GM23338 (cell line): Measurements from ENCODE around the gene FRMD1. TPM values are rescaled to one million over a fixed set of nuclear protein-coding genes. Genes with fewer than 3 reads are reported as not detected.

Source experiments
- ATAC-seq: fragments of 200-7000 bp; cut with Tn5 transposase; 3 replicates; pipeline ENCODE4 v1.9.1; 2020
- DNase-seq: peaks from one replicate; pipeline ENCODE4 v3.0.0-alpha.2; 2015; ENCODE audit warnings: low spot score
- H2AFZ ChIP-seq: fragments of 200-600 bp; sonication (generic); 2 replicates; pipeline ENCODE4 v1.8.0; 2016; ENCODE audit warnings: antibody characterized with exemption, mild to moderate bottlenecking, moderate library complexity
- H3F3A ChIP-seq: fragments of 200-600 bp; sonication (generic); replicated peaks from 2 replicates; pipeline ENCODE4 v1.8.0; 2017; ENCODE audit warnings: antibody characterized with exemption, mixed run types, low read depth
- H3K27ac ChIP-seq: fragments of 200-600 bp; sonication (generic); 2 replicates; pipeline ENCODE4 v1.6.1; 2016; ENCODE audit warnings: low read depth
- H3K27me3 ChIP-seq: fragments of 200-600 bp; sonication (generic); 2 replicates; pipeline ENCODE4 v1.8.0; 2016; ENCODE audit warnings: mild to moderate bottlenecking, mixed run types, moderate library complexity; ENCODE audit not compliant: insufficient read depth
- H3K36me3 ChIP-seq: fragments of 200-600 bp; sonication (generic); 2 replicates; pipeline ENCODE4 v1.8.0; 2016; ENCODE audit warnings: mild to moderate bottlenecking; ENCODE audit not compliant: insufficient read depth
- H3K4me1 ChIP-seq: fragments of 200-600 bp; sonication (generic); 2 replicates; pipeline ENCODE4 v1.8.0; 2016; ENCODE audit warnings: mild to moderate bottlenecking, moderate library complexity; ENCODE audit not compliant: insufficient read depth
- H3K4me2 ChIP-seq: fragments of 200-600 bp; sonication (generic); 2 replicates; pipeline ENCODE4 v1.7.1; 2017; ENCODE audit warnings: mixed run types
- H3K4me3 ChIP-seq: fragments of 200-600 bp; sonication (generic); 2 replicates; pipeline ENCODE4 v1.6.1; 2016; ENCODE audit warnings: mixed run types
- H3K79me2 ChIP-seq: fragments of 200-600 bp; sonication (generic); replicated peaks from 2 replicates; pipeline ENCODE4 v1.8.0; 2017; ENCODE audit warnings: mild to moderate bottlenecking; ENCODE audit not compliant: insufficient read depth
- H3K9me2 ChIP-seq: fragments of 200-600 bp; sonication (generic); 2 replicates; pipeline ENCODE4 v1.8.0; 2017; ENCODE audit not compliant: insufficient read depth
- H4K20me1 ChIP-seq: fragments of 200-600 bp; sonication (generic); replicated peaks from 2 replicates; pipeline ENCODE4 v1.8.0; 2017; ENCODE audit warnings: mild to moderate bottlenecking; ENCODE audit not compliant: insufficient read depth
- H3K27ac Mint-ChIP-seq: 2 replicates; pipeline ENCODE4 v1.8.0; 2020; ENCODE audit warnings: inconsistent platforms, mild to moderate bottlenecking, moderate library complexity, mixed read lengths
- H3K27me3 Mint-ChIP-seq: 3 replicates; pipeline ENCODE4 v1.8.0; 2022; ENCODE audit warnings: low read depth, mild to moderate bottlenecking, moderate library complexity, mixed read lengths, inconsistent platforms; ENCODE audit not compliant: insufficient read depth, poor library complexity
- H3K36me3 Mint-ChIP-seq: 3 replicates; pipeline ENCODE4 v1.8.0; 2021; ENCODE audit warnings: low read depth, mild to moderate bottlenecking, inconsistent platforms, moderate library complexity, mixed read lengths
- H3K4me1 Mint-ChIP-seq: 3 replicates; pipeline ENCODE4 v1.8.0; 2020; ENCODE audit warnings: mild to moderate bottlenecking, inconsistent platforms, mixed read lengths
- H3K4me3 Mint-ChIP-seq: 3 replicates; pipeline ENCODE4 v1.8.0; 2021; ENCODE audit warnings: moderate library complexity, mild to moderate bottlenecking, inconsistent platforms, mixed read lengths
- H3K9me3 Mint-ChIP-seq: 3 replicates; pipeline ENCODE4 v1.8.0; 2020; ENCODE audit warnings: moderate library complexity, mild to moderate bottlenecking, inconsistent platforms, mixed read lengths
- CREB1 ChIP-seq: fragments of 250-450 bp; sonication (Bioruptor Pico); IDR thresholded peaks from 2 replicates; pipeline ENCODE4 v1.5.0; 2020; ENCODE audit warnings: low read depth, mild to moderate bottlenecking, moderate library complexity
- ETS1 ChIP-seq: IDR thresholded peaks from 2 replicates; pipeline ENCODE4 v1.6.1; 2016; ENCODE audit warnings: antibody characterized with exemption
- EZH2 ChIP-seq: fragments of 200-600 bp; sonication (generic); IDR thresholded peaks from one replicate; pipeline ENCODE4 v1.8.0; 2017; ENCODE audit warnings: antibody characterized with exemption, mild to moderate bottlenecking, low read depth; ENCODE audit not compliant: unreplicated experiment
- EZH2phosphoT487 ChIP-seq: fragments of 200-600 bp; sonication (generic); IDR thresholded peaks from one replicate; pipeline ENCODE4 v1.8.1; 2018; ENCODE audit warnings: antibody characterized with exemption; ENCODE audit not compliant: unreplicated experiment
- JUNB ChIP-seq: IDR thresholded peaks from one replicate; pipeline ENCODE4 v1.6.1; 2016; ENCODE audit warnings: antibody characterized with exemption; ENCODE audit not compliant: unreplicated experiment
- NANOG ChIP-seq: IDR thresholded peaks from 2 replicates; pipeline ENCODE4 v1.6.1; 2016; ENCODE audit warnings: antibody characterized with exemption, borderline replicate concordance
- POLR2AphosphoS5 ChIP-seq: IDR thresholded peaks from 2 replicates; pipeline ENCODE4 v1.6.1; 2016; ENCODE audit warnings: antibody characterized with exemption, low read depth
- STAT1 ChIP-seq: IDR thresholded peaks from one replicate; pipeline ENCODE4 v1.6.1; 2016; ENCODE audit warnings: antibody characterized with exemption; ENCODE audit not compliant: unreplicated experiment
- ZNF114 ChIP-seq: fragments of 250-450 bp; sonication (Bioruptor Pico); IDR thresholded peaks from 2 replicates; pipeline ENCODE4 v1.5.0; 2020; ENCODE audit warnings: mild to moderate bottlenecking, moderate library complexity
- ZNF331 ChIP-seq: fragments of 250-450 bp; sonication (Bioruptor Pico); IDR thresholded peaks from 2 replicates; pipeline ENCODE4 v1.5.0; 2020; ENCODE audit warnings: low read depth, mild to moderate bottlenecking, moderate library complexity
- ZNF462 ChIP-seq: fragments of 250-450 bp; sonication (Bioruptor Pico); IDR thresholded peaks from 2 replicates; pipeline ENCODE4 v1.5.0; 2020; ENCODE audit warnings: mild to moderate bottlenecking, moderate library complexity
- polyA plus RNA-seq: library from polyadenylated mRNA; unstranded; fragments of >200 nt; fragmentation: Nextera tagmentation; extraction: Ambion mirVana; gene quantifications from 2 replicates; pipeline ENCODE4 v1.2.1, GENCODE V29; 2016
- total RNA-seq: library from RNA; depleted of rRNA; stranded (reverse); fragments of >200 nt; shearing (Covaris generic); gene quantifications from 2 replicates; pipeline ENCODE4 v1.2.3, GENCODE V29; 2014
- TF ChIP-seq, protein P1 (sequence below), 2 experiments: fragments of 200-600 bp in 1 of 2; sonication (generic) in 1 of 2; conservative IDR thresholded peaks; 2 replicates each; pipeline versions ENCODE4 v1.5.1 to v1.6.1; 2016 to 2017; ENCODE audit warnings: antibody characterized with exemption in 2 of 2, low read depth in 2 of 2, mild to moderate bottlenecking in 2 of 2, moderate library complexity in 1 of 2
- TF ChIP-seq, protein P2 (sequence below): IDR thresholded peaks from one replicate; pipeline ENCODE4 v1.6.1; 2018; ENCODE audit warnings: antibody characterized with exemption; ENCODE audit not compliant: unreplicated experiment

Gene FRMD1
- total and polyA plus RNA-seq, 2 experiments from 2014 or later, result 1.0 to 2.0 TPM

- H3K79me2 ChIP-seq, result no peaks in the 10 kb centered on the region
- H3K4me3 ChIP-seq, result no peak overlapping the region
- H3K27me3 ChIP-seq, result no peaks in the 10 kb centered on the region
- H3K9me2 ChIP-seq, result no peaks in the 10 kb centered on the region
- H3K4me1 ChIP-seq, result no peaks in the 10 kb centered on the region
- H3F3A ChIP-seq, result no peaks in the 10 kb centered on the region
- H3K27ac ChIP-seq, result no peak overlapping the region
- H3K4me2 ChIP-seq, result no peak overlapping the region
- DNase-seq, result no peak
- Mint-ChIP-seq H3K27ac (no peak overlapping the region), H3K9me3 (no peaks in the 10 kb centered on the region; the same call in 2 of the 3 replicates), H3K27me3 (peaks cover 8% of the 10 kb centered on the region), H3K4me1 (no peaks in the 10 kb centered on the region), H3K36me3 (no peaks in the 10 kb centered on the region), H3K4me3 (no peak overlapping the region)
- ATAC-seq, result no peak
- H4K20me1 ChIP-seq, result no peaks in the 10 kb centered on the region
- no peaks in the 10 kb centered on the region for H3K36me3 ChIP-seq
- no peak overlapping the region for H2AFZ ChIP-seq
- no peak for TF ChIP-seq ZNF114 (CRISPR knock-in tag)
- no peak for TF ChIP-seq JUNB
- no peak for TF ChIP-seq STAT1
- no peak for TF ChIP-seq EZH2
- TF ChIP-seq ZNF462 (CRISPR knock-in tag), result no peak
- TF ChIP-seq EZH2phosphoT487, result no peak
- TF ChIP-seq POLR2AphosphoS5, result no peak
- TF ChIP-seq, protein P1, sequence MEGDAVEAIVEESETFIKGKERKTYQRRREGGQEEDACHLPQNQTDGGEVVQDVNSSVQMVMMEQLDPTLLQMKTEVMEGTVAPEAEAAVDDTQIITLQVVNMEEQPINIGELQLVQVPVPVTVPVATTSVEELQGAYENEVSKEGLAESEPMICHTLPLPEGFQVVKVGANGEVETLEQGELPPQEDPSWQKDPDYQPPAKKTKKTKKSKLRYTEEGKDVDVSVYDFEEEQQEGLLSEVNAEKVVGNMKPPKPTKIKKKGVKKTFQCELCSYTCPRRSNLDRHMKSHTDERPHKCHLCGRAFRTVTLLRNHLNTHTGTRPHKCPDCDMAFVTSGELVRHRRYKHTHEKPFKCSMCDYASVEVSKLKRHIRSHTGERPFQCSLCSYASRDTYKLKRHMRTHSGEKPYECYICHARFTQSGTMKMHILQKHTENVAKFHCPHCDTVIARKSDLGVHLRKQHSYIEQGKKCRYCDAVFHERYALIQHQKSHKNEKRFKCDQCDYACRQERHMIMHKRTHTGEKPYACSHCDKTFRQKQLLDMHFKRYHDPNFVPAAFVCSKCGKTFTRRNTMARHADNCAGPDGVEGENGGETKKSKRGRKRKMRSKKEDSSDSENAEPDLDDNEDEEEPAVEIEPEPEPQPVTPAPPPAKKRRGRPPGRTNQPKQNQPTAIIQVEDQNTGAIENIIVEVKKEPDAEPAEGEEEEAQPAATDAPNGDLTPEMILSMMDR (conservative IDR thresholded peaks at IDR 0.05; ENCODE audit: low read depth in 2 of 2), result no peak
- no peak for TF ChIP-seq ETS1
- TF ChIP-seq, protein P2, sequence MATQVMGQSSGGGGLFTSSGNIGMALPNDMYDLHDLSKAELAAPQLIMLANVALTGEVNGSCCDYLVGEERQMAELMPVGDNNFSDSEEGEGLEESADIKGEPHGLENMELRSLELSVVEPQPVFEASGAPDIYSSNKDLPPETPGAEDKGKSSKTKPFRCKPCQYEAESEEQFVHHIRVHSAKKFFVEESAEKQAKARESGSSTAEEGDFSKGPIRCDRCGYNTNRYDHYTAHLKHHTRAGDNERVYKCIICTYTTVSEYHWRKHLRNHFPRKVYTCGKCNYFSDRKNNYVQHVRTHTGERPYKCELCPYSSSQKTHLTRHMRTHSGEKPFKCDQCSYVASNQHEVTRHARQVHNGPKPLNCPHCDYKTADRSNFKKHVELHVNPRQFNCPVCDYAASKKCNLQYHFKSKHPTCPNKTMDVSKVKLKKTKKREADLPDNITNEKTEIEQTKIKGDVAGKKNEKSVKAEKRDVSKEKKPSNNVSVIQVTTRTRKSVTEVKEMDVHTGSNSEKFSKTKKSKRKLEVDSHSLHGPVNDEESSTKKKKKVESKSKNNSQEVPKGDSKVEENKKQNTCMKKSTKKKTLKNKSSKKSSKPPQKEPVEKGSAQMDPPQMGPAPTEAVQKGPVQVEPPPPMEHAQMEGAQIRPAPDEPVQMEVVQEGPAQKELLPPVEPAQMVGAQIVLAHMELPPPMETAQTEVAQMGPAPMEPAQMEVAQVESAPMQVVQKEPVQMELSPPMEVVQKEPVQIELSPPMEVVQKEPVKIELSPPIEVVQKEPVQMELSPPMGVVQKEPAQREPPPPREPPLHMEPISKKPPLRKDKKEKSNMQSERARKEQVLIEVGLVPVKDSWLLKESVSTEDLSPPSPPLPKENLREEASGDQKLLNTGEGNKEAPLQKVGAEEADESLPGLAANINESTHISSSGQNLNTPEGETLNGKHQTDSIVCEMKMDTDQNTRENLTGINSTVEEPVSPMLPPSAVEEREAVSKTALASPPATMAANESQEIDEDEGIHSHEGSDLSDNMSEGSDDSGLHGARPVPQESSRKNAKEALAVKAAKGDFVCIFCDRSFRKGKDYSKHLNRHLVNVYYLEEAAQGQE, result no peak
- TF ChIP-seq NANOG, result no peak
- TF ChIP-seq ZNF331 (CRISPR knock-in tag), result no peak
- TF ChIP-seq CREB1, result no peak
These were observed 30.3 kb downstream of the FRMD1 start for GRCh38 chr6:168048724-168049025.
